ENCODE measurements around the gene PTPRN2.
"Not testable (repeated sequence)": the region's sequence is repeated elsewhere in the genome, so short reads cannot be mapped to it uniquely, and the experiment has no call there.

PTPRN2 gene

DNA sequence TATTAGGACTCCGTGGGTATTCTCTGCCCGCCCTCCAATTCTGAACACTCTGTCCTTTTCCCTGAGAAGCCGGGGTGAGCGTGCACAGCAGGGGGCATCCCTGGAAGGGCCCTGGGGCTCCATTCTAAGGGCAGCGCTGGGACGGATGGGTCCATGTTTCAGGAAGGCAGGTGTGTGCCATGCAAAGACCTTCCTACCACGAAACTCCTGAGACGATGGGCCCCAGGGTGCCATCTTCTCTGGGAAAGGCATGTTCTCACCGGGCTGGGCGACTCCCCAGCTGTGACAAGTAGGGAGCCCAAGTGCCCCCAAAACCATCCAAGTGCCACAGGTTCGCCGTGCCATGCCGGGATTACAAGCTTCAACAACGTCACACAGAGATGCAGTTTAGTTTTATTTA, 994.1 kb downstream of the PTPRN2 start:
- DNase-seq: no peak

DNA sequence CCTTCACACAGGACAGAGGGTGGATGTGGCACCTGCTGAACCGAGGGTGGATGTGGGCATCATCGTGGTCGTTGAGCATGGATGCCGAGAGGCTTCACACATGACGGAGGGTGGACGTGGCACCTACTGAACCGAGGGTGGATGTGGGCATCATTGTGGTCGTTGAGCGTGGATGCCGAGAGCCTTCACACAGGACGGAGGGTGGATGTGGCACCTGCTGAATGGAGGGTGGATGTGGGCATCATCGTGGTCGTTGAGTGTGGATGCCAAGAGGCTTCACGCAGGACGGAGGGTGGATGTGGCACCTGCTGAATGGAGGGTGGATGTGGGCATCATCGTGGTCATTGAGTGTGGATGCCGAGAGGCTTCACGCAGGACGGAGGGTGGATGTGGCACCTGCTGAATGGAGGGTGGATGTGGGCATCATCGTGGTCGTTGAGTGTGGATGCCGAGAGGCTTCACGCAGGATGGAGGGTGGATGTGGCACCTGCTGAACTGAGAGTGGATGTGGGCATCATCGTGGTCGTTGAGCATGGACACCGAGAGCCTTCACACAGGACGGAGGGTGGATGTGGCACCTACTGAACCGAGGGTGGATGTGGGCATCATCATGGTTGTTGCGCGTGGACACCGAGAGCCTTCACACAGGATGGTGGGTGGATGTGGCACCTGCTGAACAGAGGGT, 994.8 kb downstream of the PTPRN2 start:
- DNase-seq: not testable (repeated sequence)

DNA sequence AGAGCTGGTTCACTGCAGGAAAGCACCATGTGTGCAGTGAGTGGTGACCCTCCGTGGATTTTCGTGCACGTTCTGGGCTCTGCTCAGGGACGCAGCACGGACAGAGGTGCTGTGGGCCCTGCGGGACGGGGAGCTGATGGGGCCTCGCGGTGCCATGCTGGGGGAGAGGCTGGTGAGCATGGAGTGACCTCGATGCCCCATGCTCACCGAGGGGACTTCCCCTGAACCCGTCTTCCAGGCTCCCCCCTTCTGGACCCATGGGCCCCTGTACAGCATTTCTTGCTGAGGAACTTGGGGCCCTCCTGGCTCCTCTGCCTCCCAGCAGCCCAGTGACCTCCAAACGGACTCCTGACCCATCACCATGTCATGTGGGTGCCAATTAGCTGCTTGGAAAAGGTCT, 997.1 kb downstream of the PTPRN2 start:
- DNase-seq: no peak

DNA sequence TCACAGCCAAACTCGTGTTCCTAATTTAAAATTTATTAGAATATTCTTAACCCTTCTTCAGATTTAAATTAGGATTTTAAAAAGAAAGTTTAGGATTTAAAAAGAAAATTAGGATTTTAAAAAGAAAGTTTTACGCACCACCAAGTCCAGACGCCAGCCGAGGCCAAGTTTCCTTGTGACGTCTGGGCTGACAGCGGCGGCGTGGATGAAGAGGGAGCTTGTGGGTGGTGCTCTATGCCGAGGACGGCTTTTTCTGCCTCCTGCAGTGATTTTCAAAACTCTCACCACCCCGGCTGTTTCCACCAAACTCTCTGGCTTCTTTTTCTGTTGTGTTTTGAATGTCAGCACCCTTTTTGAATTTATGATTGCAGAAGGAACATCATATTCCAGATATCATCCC, 997.9 kb downstream of the PTPRN2 start:
- DNase-seq: no peak

DNA sequence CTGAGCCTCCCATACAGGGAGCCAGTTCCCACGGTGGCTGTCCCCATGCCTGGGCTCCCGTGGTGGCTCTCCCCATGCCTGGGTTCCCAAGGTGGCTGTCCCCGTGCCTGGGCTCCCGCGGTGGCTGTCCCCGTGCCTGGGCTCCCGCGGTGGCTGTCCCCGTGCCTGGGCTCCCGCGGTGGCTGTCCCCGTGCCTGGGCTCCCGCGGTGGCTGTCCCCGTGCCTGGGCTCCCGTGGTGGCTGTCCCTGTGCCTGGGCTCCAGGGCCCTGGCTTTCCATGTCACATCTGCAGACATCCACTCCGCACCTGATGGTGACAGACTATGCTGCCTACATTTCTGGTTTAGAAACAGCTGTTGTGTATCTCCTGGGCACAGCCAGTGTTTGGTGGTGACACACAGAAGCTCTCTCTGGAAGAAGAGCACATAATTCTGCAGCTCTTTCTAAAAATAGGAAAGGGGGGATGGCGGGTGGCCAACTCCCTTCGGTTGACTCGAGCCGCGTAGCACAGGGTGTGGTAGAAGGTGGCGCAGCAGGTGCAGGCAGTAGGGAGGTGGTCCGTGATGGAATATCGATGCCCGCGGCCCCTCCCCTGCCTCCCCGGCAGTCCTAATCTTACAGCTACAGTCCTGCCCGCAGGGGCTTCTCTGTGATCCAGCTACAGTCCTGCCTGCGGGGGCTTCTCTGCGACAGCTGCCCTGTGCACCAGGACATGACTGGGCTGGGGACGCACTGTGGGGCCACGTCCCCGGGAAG, 999.6 kb downstream of the PTPRN2 start:
- DNase-seq: no peak

DNA sequence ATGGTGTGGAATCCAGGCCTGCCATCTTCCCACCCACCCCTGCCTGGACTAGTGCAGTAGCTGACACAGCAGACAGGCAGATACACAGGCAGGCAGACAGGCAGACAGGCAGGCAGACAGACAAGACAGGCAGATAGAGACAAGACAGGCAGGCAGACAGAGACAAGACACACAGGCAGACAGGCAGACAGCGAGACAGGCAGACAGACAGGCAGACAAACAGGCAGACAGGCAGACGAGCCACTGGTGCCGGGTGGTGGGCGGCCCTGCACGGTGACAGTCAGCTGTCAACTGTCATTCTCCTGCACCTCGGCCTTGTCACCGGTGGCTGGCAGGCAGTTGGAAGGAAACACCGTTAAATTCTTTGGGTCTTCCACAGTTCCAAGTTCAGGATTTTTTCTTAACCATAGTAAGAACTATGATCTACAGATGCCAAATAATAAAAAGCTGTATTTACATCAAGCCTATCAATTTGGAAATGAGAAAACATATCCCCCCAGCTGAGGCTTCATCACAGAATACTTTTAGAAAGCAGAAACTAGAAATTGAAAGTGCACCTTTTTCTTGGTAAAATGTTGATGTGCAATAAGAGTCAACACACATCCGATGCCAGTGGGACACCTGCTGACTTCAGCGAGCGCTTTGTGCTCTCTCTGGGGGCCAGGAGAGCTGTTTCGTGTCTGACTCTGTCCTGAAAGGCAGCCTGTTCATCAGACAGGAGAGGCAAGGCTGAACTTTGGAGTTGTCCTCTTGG, 1000.4 kb downstream of the PTPRN2 start:
- no peak for DNase-seq

DNA sequence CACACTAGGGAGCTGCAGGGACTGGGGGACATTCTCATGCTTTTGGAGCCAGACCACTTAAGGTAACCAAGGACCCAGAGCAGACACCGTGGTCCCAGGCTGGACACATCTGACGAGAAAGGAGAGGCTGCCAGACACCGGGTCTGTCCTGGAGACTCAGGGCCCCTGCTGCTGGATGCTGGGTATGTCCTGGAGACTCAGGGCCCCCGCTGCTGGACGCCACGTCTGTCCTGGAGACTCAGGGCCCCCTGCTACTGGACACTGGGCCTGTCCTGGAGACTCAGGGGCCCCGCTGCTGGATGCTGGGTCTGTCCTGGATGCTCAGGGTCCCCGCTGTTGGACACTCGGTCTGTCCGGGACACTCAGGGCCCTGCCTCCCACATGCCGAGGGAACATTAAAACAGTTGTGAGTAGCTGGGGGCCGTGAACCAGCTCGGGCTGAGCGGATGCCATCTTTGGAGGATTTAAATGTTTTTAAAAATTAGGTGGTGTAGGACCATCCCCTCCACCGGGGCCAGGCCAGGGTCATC, 1001.1 kb downstream of the PTPRN2 start:
- no peak for DNase-seq

DNA sequence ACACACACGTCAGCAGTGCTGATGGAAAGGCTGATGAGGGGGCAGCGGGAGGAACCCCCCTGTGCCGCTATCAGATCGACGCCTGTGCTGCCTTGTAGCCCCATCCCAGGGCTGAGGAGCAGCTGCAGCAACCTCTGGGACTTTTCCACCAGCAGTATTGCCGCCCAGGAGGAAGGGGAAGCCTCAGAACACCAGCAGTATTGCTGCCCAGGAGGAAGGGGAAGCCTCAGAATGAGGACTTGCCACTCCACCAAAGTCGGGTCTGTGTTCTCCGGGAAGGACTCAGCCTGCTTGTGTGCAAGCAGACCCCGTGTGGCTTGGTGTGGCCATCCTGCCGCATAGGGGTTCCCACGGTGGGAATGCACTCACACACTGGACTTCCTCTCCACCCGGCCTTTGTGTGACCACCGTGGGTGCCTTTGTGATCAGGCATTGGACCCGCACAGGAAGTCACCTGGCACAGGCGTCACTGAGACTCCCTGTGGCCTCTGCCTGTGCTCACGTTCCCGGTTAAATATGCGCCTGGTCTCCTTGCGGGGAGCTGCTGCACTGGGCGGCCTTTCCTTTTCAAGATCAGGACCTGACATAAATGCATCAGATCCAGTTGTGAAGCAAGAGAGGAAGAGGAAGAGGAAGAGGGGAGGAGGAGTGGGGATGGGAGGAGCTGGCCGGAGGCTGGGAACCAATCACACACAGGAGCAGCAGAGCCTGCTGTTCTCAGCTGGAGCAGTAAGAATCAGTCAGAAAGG, 1002.3 kb downstream of the PTPRN2 start:
- DNase-seq: no peak

DNA sequence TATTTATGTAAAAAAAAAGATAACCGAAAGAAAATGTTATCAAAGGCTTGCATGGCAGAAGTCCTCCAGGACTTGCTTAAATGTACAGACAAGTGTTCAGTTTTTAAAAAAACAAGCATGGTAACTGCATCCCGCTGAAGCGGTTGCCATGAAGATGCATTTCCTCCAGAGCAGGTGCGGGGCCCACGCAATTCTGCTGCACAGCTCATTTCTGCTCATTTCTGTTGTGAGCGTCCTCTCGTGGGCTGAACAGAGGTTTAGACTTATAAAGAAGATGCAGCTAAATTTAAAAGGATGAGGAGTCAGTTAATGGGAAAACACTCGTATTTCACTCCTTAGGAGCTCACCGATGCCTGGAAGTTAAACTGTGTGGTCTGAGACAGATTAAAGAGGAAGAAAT, 1003.2 kb downstream of the PTPRN2 start:
- DNase-seq: no peak

DNA sequence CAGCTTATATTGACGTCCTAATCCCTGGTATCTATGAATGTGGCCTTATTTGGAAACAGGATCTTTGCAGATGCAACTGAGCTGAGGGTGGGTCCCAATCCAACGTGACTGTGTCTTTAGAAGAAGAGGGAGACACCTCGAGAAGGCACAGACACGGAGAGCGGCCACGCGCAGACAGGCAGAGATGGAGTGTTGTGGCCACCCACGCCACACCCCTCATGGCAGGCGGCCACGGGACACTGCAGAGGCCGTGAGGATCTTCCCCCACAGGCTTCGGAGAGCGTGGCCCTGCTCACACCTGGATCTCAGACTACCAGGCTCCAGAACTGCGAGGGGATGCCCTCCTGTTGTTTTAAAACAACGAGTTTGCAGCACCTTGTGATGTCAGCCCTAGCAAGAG, 1005.9 kb downstream of the PTPRN2 start:
- DNase-seq: no peak

DNA sequence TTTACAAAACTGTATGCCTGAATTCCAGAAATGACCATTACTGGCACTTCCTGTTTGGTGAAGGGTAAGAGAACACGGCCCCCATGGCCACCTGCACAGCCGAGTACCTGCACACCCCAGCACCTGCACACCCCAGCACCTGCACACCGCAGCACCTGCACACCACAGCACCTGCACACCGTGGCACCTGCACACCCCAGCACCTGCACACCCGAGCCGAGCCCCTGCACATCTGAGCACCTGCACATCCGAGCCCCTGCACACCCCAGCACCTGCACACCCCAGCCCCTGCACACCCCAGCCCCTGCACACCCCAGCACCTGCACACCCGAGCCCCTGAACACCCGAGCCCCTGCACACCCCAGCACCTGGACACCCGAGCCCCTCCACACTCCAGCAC, 1007.3 kb downstream of the PTPRN2 start:
- no peak for DNase-seq

DNA sequence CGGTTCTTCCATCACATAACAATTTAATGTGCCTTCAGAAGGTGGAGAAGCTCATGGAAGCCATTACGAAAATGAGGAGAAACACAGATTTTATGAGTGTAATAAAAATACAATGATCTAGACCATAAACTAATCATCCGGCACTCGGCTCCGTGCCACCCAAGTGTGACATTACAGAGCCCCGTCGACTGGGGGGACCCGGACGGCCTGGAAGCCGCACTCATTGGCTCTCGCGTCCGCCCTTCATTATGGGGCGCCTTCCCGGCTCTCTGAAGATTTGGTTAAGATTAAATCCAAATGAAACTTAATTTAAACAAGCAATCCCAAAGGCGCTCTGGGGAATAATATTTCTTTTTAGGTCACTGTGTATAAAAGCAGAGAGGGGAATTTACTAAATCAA, 1008.2 kb downstream of the PTPRN2 start:
- DNase-seq: no peak

DNA sequence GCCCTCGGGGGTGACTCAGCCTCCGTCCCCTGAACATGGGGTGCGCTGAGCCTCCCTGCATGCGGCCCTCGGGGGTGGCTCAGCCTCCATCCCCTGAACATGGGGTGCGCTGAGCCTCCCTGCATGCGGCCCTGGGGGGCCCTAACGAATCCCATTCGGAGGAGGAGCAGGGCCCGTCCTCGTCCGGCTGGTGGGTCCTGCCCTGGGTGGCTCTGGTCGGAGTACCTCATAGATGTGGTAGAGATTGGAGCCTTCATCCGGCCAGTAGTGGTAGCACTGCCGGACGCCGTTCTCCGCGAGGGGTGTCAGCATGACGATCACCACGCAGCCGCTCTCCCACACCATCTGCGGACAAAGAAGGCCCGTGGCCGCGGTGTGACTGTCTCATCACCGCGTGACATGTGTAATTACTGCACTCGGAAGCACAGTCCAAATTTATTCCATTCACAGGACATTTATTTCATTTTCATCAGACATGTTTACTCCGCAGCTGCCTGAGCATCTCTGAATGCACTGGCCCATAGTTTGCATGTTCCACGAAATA, 1009.8 kb downstream of the PTPRN2 start:
- DNase-seq: no peak

DNA sequence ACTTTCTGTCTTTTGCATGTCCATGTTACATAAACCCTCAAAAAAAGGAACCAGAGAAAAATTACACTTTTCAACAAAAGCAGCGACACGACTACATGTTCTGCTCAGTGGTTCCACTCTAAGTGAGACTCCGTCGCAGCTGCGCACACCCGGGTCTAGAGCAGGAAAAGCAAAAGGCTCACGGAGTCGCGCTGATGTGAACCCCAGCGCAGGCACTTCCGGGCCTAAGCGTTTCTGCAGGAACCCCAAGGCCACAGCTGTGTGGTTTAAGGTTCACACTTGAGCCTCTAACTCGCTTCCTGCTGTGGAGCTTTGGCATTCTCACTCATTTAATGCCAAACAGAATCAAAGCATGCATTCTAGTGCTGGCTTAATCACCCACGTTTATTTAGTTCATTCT, 1010.6 kb downstream of the PTPRN2 start:
- DNase-seq: no peak

DNA sequence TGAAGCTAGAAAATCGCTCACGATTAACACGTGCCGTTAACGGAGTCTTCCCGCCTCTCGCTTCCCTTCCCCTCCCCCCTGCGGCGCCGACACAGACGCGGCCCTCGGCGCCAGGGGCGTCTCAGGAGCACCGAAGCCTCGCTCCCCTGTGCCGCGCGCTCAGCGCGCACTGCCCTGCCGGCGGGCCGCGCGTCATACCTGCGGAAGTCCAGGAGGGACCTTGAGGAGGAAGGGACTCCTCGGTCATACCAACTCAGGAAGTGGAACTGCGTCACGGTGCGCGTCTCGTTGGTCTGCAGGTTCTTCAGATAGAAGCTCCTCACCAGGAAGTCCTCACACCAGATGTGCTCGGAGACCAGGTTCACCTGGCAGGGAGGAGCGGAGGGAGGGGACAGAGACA, 1011.2 kb downstream of the PTPRN2 start:
- no peak for DNase-seq

DNA sequence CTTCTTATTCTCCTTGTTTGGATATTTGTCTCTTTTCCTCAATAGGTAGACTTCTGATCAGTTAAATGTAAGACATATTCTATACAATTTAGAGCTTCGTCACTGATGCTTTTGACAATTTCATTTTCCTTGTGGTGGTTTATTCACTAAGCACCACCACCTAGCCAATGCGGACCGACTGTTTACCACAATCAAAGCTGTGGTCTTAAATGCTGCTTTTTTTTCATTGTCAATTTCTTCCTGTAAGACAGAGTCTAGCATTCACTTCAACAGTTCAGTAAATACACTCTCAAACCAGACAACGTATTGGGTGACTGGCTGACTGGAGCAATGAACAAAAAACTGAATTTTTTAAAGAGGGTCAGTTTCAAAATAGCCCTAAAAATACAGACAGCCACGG, 1011.8 kb downstream of the PTPRN2 start:
- DNase-seq: no peak

DNA sequence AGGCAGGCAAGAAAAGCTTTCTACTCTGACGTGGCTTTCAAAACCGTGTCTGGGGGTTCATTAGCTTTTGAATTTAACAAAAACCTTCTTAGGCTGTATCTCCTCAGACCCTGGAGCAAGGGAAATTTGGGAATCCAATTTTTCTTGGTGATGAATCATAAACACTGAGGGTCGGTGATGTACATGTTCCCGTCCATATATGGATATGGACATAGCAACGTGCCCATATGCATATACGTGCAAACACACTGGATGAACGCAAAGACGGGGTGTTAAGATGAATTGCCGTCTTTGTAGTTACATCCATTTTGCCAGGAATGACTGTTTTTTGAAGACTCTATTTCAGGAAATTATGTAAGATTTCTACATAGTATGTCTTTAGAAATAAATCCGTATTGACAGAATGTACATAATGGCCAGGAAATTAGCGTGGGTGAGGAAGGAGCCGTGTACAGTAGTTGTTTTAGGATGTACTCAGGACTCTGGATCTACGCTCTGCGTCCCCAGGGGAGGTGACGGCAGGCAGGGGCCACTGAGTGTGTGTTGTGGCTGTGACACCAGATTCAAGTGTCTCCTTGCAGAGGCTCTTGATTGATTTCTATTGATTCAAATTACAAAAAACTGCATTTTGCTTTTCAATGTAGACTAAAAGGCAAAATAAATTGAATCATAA, 1012.6 kb downstream of the PTPRN2 start:
- no peak for DNase-seq

DNA sequence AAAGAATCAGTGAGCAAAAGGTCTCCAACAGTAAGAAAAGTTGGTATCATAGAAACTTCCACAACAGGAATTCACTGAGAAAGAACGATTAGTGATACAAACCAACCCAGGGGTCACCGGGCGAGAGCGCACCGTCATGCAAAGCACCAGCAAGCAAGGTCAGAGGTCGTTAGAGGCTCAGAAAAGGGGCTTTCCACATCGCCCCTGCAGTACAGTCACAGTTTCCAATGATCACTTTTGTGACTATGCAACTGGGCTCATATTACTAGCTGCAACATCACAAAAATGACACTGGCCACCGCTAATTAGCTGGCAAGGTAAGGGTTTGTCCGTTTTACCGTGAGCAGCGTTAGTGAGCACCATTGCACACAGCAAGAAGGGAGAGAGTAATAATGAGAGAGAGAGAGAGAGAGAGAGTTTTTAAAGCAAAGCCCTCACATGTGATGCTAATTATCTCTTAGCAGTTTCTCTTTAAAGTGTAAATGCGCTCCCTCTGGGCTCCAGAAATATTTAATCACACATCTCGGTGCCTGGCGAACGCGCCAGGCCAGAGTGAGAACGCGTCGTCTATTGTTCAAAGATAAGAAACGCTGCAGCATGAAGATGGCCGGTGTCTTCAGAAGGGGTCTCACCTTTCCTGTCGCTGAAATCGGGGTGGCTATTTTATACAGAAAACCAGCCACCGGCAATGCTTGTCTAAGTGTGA, 1013.4 kb downstream of the PTPRN2 start:
- no peak for DNase-seq

DNA sequence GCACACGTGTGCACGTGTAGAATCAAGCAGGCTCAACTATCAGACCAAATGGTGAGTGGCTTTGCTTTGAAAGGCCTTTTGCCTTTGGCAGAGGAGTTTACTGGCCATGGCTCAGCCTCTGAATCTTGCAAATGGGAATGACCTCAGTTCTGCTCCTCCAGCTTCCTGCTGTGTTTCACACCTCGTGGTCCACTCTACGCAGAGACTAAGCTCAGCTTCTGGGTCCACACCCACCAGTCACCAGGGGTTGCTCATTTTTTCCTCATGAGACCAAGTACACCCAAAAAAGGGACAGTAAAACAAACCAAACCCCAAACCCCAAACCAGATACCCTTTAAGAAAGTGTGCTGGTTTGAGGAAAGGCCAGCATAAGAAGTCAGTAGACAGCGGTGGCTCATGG, 1014.4 kb downstream of the PTPRN2 start:
- DNase-seq: no peak

DNA sequence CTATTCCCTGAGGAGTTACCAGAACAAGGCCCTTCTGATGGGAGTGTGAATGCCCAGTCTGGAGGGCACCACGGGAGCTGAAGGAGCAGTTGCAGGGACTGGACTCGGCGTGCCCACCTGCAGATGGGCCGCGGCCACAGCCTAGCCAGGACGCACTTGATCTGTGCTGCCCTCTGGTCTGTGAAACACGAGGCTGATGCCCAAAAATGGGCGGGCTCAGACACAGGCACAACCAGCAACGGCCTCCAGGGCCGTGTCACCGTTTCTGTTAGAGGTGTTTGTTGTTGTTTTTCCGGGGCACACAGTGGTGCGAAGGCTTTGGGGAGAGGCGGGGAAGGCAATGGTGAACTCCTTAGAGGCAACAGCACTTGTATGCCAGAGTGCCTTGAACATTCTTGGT, 1015.0 kb downstream of the PTPRN2 start:
- DNase-seq: no peak

DNA sequence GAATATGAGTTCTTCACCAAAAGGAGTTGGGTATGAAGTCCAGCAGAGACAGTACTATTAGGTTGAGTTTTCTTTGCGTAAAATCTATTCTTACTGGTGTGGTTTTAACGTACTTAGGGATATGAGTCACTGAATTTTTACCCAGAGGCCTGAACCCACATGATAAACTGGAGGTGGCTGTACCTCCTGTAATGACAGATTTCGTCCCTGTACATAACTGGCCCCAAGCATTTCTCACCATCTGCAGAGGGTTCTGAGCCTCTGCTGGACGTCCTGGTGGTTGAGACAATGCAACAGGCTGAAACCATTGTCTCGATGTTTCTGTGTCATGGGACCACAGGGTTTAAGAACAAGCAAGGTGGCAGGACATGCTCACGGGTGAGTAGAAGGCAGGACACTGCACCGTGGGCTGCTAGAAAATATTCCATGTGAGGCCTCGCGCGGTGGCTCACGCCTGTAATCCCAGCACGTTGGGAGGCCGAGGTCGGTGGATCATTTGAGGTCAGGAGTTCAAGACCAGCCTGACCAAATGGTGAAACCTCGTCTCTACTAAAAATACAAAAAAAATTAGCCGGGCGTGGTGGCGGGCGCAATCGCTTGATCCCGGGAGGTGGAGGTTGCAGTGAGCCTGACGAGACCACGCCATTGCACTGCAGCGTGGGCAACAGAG, 1017.0 kb downstream of the PTPRN2 start:
- no peak for DNase-seq

Measured in SIG-M5 (cell line).